ENCODE data around the gene SPDYE4. TPM values are rescaled to one million over a fixed set of nuclear protein-coding genes. Genes with fewer than 3 reads are reported as not detected.

The SPDYE4 gene
- total and polyA plus RNA-seq, 2 experiments from 2014 or later = not detected

GRCh38 chr17:8741771-8742170 is 16.6 kb downstream of the SPDYE4 start:
- no peak for DNase-seq (ENCODE audit: low spot score)
- Histone ChIP-seq H2AFZ (no peak overlapping the region), H3K36me3 (ENCODE audit: insufficient read depth) (no peaks in the 10 kb centered on the region), H3K4me2 (no peak overlapping the region), H3F3A (replicated peaks; ENCODE audit: low read depth) (0 out of 2 replicates have a peak, but pooled peaks cover 2% of the 10 kb centered on the region), H3K9me2 (ENCODE audit: insufficient read depth) (no peaks in the 10 kb centered on the region), H3K27ac (ENCODE audit: low read depth) (no peak overlapping the region), H3K4me3 (no peak overlapping the region), H3K4me1 (ENCODE audit: insufficient read depth) (no peaks in the 10 kb centered on the region; the same call in 1 of the 2 replicates), H4K20me1 (replicated peaks; ENCODE audit: insufficient read depth) (no peaks in the 10 kb centered on the region), H3K27me3 (ENCODE audit: insufficient read depth) (peaks cover 4% of the 10 kb centered on the region), H3K79me2 (replicated peaks; ENCODE audit: insufficient read depth) (no peaks in the 10 kb centered on the region)
- Mint-ChIP-seq H3K9me3 (no peaks in the 10 kb centered on the region), H3K4me1 (peaks cover 7% of the 10 kb centered on the region), H3K36me3 (ENCODE audit: low read depth) (no peaks in the 10 kb centered on the region), H3K27me3 (ENCODE audit: insufficient read depth, low read depth, poor library complexity) (peaks cover 12% of the 10 kb centered on the region), H3K4me3 (no peak overlapping the region), H3K27ac (no peak overlapping the region)
- no peak for ATAC-seq
- TF ChIP-seq NANOG (IDR thresholded peaks at IDR 0.05; ENCODE audit: borderline replicate concordance) (no peak), POLR2AphosphoS5 (IDR thresholded peaks at IDR 0.05; ENCODE audit: low read depth) (no peak), EZH2 (IDR thresholded peaks at IDR 0.05; ENCODE audit: low read depth, unreplicated experiment) (no peak), JUNB (IDR thresholded peaks at IDR 0.05; ENCODE audit: unreplicated experiment) (no peak), CTCF (conservative IDR thresholded peaks at IDR 0.05; ENCODE audit: low read depth in 2 of 2) (no peak), STAT1 (IDR thresholded peaks at IDR 0.05; ENCODE audit: unreplicated experiment) (no peak), CREB1 (CRISPR knock-in tag; IDR thresholded peaks at IDR 0.05; ENCODE audit: low read depth) (no peak)
- TF ChIP-seq, protein P1, sequence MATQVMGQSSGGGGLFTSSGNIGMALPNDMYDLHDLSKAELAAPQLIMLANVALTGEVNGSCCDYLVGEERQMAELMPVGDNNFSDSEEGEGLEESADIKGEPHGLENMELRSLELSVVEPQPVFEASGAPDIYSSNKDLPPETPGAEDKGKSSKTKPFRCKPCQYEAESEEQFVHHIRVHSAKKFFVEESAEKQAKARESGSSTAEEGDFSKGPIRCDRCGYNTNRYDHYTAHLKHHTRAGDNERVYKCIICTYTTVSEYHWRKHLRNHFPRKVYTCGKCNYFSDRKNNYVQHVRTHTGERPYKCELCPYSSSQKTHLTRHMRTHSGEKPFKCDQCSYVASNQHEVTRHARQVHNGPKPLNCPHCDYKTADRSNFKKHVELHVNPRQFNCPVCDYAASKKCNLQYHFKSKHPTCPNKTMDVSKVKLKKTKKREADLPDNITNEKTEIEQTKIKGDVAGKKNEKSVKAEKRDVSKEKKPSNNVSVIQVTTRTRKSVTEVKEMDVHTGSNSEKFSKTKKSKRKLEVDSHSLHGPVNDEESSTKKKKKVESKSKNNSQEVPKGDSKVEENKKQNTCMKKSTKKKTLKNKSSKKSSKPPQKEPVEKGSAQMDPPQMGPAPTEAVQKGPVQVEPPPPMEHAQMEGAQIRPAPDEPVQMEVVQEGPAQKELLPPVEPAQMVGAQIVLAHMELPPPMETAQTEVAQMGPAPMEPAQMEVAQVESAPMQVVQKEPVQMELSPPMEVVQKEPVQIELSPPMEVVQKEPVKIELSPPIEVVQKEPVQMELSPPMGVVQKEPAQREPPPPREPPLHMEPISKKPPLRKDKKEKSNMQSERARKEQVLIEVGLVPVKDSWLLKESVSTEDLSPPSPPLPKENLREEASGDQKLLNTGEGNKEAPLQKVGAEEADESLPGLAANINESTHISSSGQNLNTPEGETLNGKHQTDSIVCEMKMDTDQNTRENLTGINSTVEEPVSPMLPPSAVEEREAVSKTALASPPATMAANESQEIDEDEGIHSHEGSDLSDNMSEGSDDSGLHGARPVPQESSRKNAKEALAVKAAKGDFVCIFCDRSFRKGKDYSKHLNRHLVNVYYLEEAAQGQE (IDR thresholded peaks at IDR 0.05; ENCODE audit: unreplicated experiment) = no peak

DNA sequence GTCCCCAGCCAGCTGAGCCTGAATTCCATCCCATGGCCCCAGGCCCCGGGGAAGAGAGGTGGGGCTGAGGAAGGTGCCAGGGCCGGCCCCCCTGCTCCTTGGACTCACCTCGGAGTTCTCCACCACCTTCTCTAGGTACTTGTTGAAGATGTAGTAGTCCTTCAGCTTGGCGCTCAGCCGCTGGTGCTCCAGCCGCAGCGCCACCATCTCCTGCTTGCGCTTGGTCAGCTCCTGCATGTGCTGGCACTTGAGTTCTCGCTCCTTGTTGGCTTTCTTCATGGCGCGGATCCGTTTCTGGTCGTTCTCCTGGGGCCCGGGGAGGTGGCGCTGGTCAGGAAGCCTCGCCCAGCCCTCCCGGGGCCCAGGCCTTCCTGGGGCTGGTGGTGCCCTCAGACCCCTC is 17.0 kb downstream of the SPDYE4 start:
- no peaks in the 10 kb centered on the region for H3K36me3 ChIP-seq (ENCODE audit: insufficient read depth)
- no peak overlapping the region for H3K27ac ChIP-seq (ENCODE audit: low read depth)
- peak overlapping the region; percentile 92; the same call in 1 of the 2 replicates for H2AFZ ChIP-seq
- no peaks in the 10 kb centered on the region for H3K79me2 ChIP-seq (replicated peaks; ENCODE audit: insufficient read depth)
- no peaks in the 10 kb centered on the region for H3K36me3 Mint-ChIP-seq (ENCODE audit: low read depth)
- H3K4me2 ChIP-seq = no peak overlapping the region
- no peaks in the 10 kb centered on the region for H3K9me2 ChIP-seq (ENCODE audit: insufficient read depth)
- H4K20me1 ChIP-seq (replicated peaks; ENCODE audit: insufficient read depth) = no peaks in the 10 kb centered on the region
- no peaks in the 10 kb centered on the region for H3K9me3 Mint-ChIP-seq
- DNase-seq (ENCODE audit: low spot score) (no peak), ATAC-seq (no peak)
- H3K4me3 ChIP-seq = no peak overlapping the region
- H3K27me3 Mint-ChIP-seq (ENCODE audit: insufficient read depth, low read depth, poor library complexity) = peaks cover 15% of the 10 kb centered on the region
- peaks cover 2% of the 10 kb centered on the region for H3K27me3 ChIP-seq (ENCODE audit: insufficient read depth)
- no peak overlapping the region for H3K27ac Mint-ChIP-seq
- H3K4me1 ChIP-seq (ENCODE audit: insufficient read depth) = no peaks in the 10 kb centered on the region; the same call in 1 of the 2 replicates
- H3K4me3 Mint-ChIP-seq = no peak overlapping the region
- H3K4me1 Mint-ChIP-seq = peaks cover 7% of the 10 kb centered on the region
- 0 out of 2 replicates have a peak, but pooled peaks cover 2% of the 10 kb centered on the region for H3F3A ChIP-seq (replicated peaks; ENCODE audit: low read depth)
- no peak for TF ChIP-seq STAT1 (IDR thresholded peaks at IDR 0.05; ENCODE audit: unreplicated experiment)
- TF ChIP-seq, protein P2, sequence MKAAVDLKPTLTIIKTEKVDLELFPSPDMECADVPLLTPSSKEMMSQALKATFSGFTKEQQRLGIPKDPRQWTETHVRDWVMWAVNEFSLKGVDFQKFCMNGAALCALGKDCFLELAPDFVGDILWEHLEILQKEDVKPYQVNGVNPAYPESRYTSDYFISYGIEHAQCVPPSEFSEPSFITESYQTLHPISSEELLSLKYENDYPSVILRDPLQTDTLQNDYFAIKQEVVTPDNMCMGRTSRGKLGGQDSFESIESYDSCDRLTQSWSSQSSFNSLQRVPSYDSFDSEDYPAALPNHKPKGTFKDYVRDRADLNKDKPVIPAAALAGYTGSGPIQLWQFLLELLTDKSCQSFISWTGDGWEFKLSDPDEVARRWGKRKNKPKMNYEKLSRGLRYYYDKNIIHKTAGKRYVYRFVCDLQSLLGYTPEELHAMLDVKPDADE (IDR thresholded peaks at IDR 0.05) = no peak
- TF ChIP-seq, protein P1 (IDR thresholded peaks at IDR 0.05; ENCODE audit: unreplicated experiment) = no peak
